ENCODE measurements around the gene SMIM21.

DNA sequence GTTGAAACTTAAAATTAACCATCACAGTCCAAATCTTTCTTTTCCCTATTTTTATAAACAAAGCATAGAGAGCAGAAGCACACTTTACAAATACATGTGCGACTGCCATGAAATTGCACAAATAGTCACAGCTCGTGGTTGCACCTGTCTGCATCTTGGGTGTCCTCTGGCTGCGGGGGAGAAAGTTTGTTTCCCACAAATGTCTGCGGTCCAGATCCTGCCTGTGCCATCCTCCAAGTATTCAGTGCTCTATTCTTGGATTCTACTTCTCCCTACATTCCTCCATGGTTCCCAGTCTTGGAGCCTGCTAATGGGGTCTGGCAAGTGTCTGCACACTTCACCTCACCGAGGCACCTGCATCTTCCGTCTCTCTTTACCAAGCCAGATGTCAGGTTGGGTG, 52.2 kb downstream of the SMIM21 start:
- TF ChIP-seq, protein P1, sequence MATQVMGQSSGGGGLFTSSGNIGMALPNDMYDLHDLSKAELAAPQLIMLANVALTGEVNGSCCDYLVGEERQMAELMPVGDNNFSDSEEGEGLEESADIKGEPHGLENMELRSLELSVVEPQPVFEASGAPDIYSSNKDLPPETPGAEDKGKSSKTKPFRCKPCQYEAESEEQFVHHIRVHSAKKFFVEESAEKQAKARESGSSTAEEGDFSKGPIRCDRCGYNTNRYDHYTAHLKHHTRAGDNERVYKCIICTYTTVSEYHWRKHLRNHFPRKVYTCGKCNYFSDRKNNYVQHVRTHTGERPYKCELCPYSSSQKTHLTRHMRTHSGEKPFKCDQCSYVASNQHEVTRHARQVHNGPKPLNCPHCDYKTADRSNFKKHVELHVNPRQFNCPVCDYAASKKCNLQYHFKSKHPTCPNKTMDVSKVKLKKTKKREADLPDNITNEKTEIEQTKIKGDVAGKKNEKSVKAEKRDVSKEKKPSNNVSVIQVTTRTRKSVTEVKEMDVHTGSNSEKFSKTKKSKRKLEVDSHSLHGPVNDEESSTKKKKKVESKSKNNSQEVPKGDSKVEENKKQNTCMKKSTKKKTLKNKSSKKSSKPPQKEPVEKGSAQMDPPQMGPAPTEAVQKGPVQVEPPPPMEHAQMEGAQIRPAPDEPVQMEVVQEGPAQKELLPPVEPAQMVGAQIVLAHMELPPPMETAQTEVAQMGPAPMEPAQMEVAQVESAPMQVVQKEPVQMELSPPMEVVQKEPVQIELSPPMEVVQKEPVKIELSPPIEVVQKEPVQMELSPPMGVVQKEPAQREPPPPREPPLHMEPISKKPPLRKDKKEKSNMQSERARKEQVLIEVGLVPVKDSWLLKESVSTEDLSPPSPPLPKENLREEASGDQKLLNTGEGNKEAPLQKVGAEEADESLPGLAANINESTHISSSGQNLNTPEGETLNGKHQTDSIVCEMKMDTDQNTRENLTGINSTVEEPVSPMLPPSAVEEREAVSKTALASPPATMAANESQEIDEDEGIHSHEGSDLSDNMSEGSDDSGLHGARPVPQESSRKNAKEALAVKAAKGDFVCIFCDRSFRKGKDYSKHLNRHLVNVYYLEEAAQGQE (IDR thresholded peaks at IDR 0.05; ENCODE audit: low read depth), result no peak
- TF ChIP-seq TCF12 (IDR thresholded peaks at IDR 0.05; ENCODE audit: low read depth) (no peak), YY1 (IDR thresholded peaks at IDR 0.05; ENCODE audit: low read depth) (no peak), CEBPB (IDR thresholded peaks at IDR 0.05) (no peak), RAD21 (IDR thresholded peaks at IDR 0.05; ENCODE audit: low read depth) (no peak), EP300 (IDR thresholded peaks at IDR 0.05; ENCODE audit: borderline replicate concordance) (no peak), EGR1 (IDR thresholded peaks at IDR 0.05) (no peak), CREB1 (IDR thresholded peaks at IDR 0.05; ENCODE audit: low read depth) (no peak), TAF1 (IDR thresholded peaks at IDR 0.05; ENCODE audit: low read depth) (no peak)
- TF ChIP-seq, protein P2, sequence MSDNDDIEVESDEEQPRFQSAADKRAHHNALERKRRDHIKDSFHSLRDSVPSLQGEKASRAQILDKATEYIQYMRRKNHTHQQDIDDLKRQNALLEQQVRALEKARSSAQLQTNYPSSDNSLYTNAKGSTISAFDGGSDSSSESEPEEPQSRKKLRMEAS (IDR thresholded peaks at IDR 0.05), result no peak
